Heart left ventricle (tissue), 13 donors: ENCODE results near the gene ZC3H13.

Experiments used
- CTCF ChIP-seq, 12 donors: fragments of 200-600 bp; sonication (generic) in 4 of 12; IDR thresholded peaks; one replicate each; pipeline versions ENCODE4 v1.5.0 to v1.8.0; 2018 to 2022; ENCODE audit warnings: antibody characterized with exemption in 12 of 12, mild to moderate bottlenecking in 5 of 12
- POLR2A ChIP-seq, 2 donors: fragments of 450-650 bp; IDR thresholded peaks; one replicate each; pipeline ENCODE4 v1.6.1; 2017; ENCODE audit warnings: antibody characterized with exemption in 2 of 2, mild to moderate bottlenecking in 2 of 2, moderate library complexity in 2 of 2
- donor health status: ischemic (EF 13 %, LVEDD 7.1; RV severe dilation, severe dysfunction).
- donor health status: DM: no; HTN: yes; CAD: no.
- donor health status: DM: no; HTN: no; CAD: no.
- donor health status: ischemic (EF 25% LVEDD 6.9; RV normal size, moderate dysfunction).
- donor health status: ischemic (EF 25% LVEDD 5.7; RV mildly dilated, moderate dysfunction).
- donor health status: ischemic (EF 35%, LVEDD 5.7; RV mildly dilated, moderate dysfunction).
- donor health status: nonischemic (EF 11% LVEDD 7.7; RV severe dilation, severe dysfunction).
- donor health status: DM: yes; HTN: yes; CAD: no.
- donor health status: PGD.
- donor health status: ischemic (EF 29% LVEDD 5.4; RV normal size, mild dysfunction).
- donor health status: nonischemic (EF 23%, LVEDD 6.1; RV moderate dilation, normal function).

GRCh38 chr13:45954836-45955800, 97.4 kb downstream of the ZC3H13 start:
- TF ChIP-seq CTCF (IDR thresholded peaks at IDR 0.05) (no peak), POLR2A (IDR thresholded peaks at IDR 0.05) (no peak)
